ENCODE data around the gene DUSP3. TPM values are rescaled to one million over a fixed set of nuclear protein-coding genes. Genes with fewer than 3 reads are reported as not detected.

DUSP3 gene
- total RNA-seq, 4 donors from 2014 or later = 52.8 to 87.2 (median 65.9) TPM

DNA sequence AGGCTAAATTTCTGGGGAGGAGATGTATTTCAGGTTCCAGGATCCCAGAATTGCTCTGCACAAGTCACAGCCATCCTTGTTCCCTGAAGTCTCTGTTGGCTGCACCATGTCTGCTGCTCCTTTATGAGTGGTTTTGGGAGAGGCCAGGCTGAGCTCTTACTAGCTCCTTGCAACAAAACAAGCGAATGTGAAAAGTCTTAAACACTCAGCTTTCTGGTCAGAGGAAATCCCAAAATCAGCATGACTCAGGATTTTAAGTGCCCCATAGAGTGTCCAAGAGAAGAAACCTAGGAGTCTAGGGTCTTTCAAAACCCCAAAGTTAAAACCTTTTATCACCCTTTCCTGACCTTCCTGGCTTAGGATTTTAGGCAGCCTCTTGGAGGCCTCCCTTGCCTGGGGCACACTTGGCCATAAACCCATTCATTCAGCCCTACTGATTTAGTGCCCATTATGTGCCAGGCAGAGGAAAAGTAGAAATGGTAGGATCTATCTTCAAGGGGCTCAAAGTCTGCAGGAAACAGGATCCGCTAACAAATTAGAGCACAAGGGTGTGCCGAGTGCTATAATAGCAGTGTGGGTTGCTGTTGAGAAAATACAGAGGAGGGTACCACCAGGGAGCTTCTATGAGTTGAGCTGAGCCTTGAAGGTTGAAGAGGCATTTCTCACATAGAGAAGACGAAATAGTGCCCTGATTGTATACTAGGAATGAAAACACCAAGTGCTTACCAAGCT lies 57.1 kb downstream of the DUSP3 start:
- ATAC-seq (ENCODE audit: low FRiP score) (no peak), DNase-seq (ENCODE audit: low spot score) (no peak)
- TF ChIP-seq, protein P1, sequence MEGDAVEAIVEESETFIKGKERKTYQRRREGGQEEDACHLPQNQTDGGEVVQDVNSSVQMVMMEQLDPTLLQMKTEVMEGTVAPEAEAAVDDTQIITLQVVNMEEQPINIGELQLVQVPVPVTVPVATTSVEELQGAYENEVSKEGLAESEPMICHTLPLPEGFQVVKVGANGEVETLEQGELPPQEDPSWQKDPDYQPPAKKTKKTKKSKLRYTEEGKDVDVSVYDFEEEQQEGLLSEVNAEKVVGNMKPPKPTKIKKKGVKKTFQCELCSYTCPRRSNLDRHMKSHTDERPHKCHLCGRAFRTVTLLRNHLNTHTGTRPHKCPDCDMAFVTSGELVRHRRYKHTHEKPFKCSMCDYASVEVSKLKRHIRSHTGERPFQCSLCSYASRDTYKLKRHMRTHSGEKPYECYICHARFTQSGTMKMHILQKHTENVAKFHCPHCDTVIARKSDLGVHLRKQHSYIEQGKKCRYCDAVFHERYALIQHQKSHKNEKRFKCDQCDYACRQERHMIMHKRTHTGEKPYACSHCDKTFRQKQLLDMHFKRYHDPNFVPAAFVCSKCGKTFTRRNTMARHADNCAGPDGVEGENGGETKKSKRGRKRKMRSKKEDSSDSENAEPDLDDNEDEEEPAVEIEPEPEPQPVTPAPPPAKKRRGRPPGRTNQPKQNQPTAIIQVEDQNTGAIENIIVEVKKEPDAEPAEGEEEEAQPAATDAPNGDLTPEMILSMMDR (IDR thresholded peaks at IDR 0.05) = no peak

DNA sequence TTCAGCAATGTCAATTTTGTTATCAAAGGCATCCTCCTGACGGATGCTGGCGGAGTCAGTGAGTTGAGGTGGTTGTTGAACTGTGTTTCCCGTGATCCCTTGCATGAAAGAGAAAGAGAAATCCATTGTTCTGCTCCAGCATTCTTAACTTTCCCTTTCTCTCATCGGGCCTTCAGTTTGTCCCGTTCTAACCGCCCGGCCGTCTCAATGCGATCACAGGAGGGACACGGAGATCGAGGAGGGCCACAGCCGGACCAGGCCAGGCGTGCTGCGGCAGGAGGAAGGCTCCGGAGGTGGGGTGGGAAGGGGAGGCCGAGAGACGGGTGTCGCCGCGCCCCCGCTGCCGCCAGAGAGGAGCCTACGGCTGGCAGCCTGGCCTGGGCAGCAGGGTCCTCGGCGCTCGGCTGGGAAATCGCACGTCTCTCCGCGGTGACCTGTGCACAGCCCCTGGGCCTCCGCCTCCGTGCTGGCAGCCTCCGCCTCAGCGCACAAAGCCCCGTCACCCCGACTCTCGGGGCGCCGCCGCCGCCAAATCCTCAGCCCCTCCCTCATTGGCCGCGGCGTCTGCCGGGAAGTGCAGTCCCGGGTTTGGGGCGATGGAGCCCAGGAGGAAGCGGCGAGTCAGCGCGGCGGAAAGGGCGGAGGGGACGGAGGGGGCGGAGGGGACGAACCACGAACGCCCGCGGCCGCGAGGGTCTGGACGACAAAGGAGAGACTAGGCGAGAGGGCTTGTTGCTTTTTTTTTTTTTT lies 58.3 kb downstream of the DUSP3 start:
- TF ChIP-seq, protein P1 (IDR thresholded peaks at IDR 0.05) = no peak
- ATAC-seq (ENCODE audit: low FRiP score) (peak; percentile 81), DNase-seq (ENCODE audit: low spot score) (peak; percentile 37)

DNA sequence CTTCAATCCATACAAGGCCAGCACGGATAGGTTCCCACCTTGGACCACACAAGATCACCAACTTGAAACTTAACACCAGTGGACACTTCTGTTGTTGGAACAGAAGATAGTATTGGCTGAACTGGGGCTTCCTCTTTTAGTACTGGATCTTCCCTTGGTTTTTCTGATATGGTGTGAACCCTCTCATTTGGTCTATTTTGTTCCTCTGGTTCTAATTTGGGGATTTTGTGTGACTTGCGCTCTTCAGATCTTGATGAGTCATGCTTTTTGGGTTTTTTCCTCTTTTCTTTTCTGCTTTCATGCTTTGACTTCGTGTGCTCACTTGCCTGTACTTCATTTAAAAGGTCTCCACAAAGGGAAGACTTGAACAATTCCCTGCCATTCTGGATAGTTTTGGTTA lies 59.2 kb downstream of the DUSP3 start:
- ATAC-seq (ENCODE audit: low FRiP score) (no peak), DNase-seq (ENCODE audit: low spot score) (no peak)
- TF ChIP-seq, protein P1 (IDR thresholded peaks at IDR 0.05) = no peak

DNA sequence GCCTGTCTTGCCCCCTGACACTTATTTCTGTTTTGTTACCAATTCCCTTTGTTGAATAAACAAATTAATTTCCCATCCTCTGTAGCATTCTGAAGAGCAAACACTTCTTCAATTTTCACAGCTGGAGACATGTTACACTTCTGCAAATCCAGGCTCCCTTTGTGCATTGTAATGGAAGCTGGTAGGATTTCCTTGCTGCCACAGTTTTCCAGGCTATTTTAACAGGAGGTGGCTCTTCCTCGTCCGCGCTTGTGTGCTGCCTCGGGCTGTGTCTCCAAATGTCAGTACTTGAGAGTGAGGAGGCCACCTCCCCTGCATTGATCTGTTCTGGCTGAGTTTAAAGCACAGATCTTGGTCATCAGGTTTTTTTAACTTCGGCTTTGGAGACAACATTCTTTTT lies 60.2 kb downstream of the DUSP3 start:
- TF ChIP-seq, protein P1 (IDR thresholded peaks at IDR 0.05) = no peak
- no peak for DNase-seq (ENCODE audit: low spot score)
- no peak for ATAC-seq (ENCODE audit: low FRiP score)

DNA sequence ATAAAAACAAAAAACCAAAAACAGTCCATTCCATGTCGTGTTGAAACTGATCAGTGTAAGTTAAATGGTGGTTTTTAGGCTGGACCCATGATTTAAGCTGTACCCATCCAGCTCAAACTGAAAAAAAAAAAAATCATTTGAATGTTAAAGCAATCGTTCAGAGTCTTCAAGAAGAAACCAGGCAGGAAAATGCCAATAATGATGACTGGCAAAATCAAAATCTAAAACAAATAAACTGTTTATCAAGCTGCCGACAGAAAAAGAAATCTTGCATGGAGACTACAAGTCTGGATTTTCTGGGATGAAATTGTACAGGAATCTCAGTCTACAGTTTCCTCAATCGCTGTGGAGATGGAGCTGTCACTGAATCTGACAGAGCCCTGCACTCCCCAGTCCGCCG lies 60.9 kb downstream of the DUSP3 start:
- TF ChIP-seq, protein P1 (IDR thresholded peaks at IDR 0.05) = no peak
- DNase-seq (ENCODE audit: low spot score) (no peak), ATAC-seq (ENCODE audit: low FRiP score) (no peak)

Other genes starting within 250 kb of the DUSP3 start
- gene ETV4, start 232.6 kb downstream of the DUSP3 start, total RNA-seq = 1 to 10 TPM in 1 of 4 donors, under 1 TPM in 1, not detected in 2; 0.37 to 1.3 TPM
- gene MEOX1, start 117.1 kb downstream of the DUSP3 start, total RNA-seq = 10 to 100 TPM in 2 of 4 donors, 1 to 10 TPM in 2; 5.6 to 56.6 (median 11.1) TPM
- not detected for gene SOST, start 20.2 kb downstream of the DUSP3 start, total RNA-seq
- gene CFAP97D1, start 1.5 kb upstream of the DUSP3 start, total RNA-seq = under 1 TPM in 2 of 4 donors, not detected in 2; 0.09 to 0.12 TPM
- gene MPP3, start 54.2 kb upstream of the DUSP3 start, total RNA-seq = 10 to 100 TPM; 13.2 to 27.9 (median 24.0) TPM
- gene CD300LG, start 68.2 kb upstream of the DUSP3 start, total RNA-seq = 100 to 1,000 TPM in 2 of 4 donors, 10 to 100 TPM in 2; 35.2 to 382 (median 96.5) TPM
- 1 to 10 TPM; 1.3 to 4.5 (median 3.2) TPM for gene MPP2, start 128.6 kb upstream of the DUSP3 start, total RNA-seq
- not detected for gene PPY, start 163.5 kb upstream of the DUSP3 start, total RNA-seq
- not detected for gene PYY, start 175.0 kb upstream of the DUSP3 start, total RNA-seq
- gene NAGS, start 225.6 kb upstream of the DUSP3 start, total RNA-seq = 1 to 10 TPM in 1 of 4 donors, under 1 TPM in 3; 0.37 to 1.6 (median 0.77) TPM
- gene TMEM101, start 236.0 kb upstream of the DUSP3 start, total RNA-seq = 10 to 100 TPM; 17.3 to 37.0 (median 26.8) TPM